A549 (cell line): Measurements from ENCODE around the gene TEX53. TPM values are rescaled to one million over a fixed set of nuclear protein-coding genes. Genes with fewer than 3 reads are reported as not detected.

Experiments
- ATAC-seq, 2 experiments: fragments of 200-7000 bp in 1 of 2; fragments of >200 bp in 1 of 2; cut with Nextera tagmentation in 1 of 2; cut with Tn5 transposase in 1 of 2; 3 replicates each; pipeline versions ENCODE4 v1.8.0 to v1.9.1; 2018 to 2020; ENCODE audit warnings: mild to moderate bottlenecking in 1 of 2, moderate library complexity in 1 of 2
- CTCF ChIA-PET: fragments of 300-600 bp; sonication (Branson Sonifier 250); formaldehyde crosslinking; extraction: SDS; loops from one replicate; lab custom pipeline; 2021; ENCODE audit warnings: antibody characterized with exemption, inconsistent platforms; lab: Yijun Ruan, JAX
- POLR2A ChIA-PET: fragments of 350-600 bp; formaldehyde crosslinking; extraction: SDS; loops from one replicate; lab custom pipeline; 2021; ENCODE audit warnings: antibody characterized with exemption, inconsistent platforms; lab: Yijun Ruan, JAX
- DNase-seq, 2 experiments: peaks; one replicate each; pipeline versions ENCODE4 v3.0.0 to v3.0.0-alpha.2; 2011 to 2016; ENCODE audit warnings: low read depth in 1 of 2, low spot score in 1 of 2
- FAIRE-seq: peaks from 2 replicates; lab custom pipeline; 2011; peaks lifted over from hg19 to GRCh38; lab: Jason Lieb, UNC
- H3K27ac ChIP-seq, 2 experiments: fragments of >200 bp; sonication (Bioruptor Twin); formaldehyde crosslinking; 3 replicates each; pipeline ENCODE4 v1.5.1; 2016 to 2017
- H3K4me1 ChIP-seq: fragments of >200 bp; sonication (Bioruptor Twin); formaldehyde crosslinking; 3 replicates; pipeline ENCODE4 v1.6.1; 2016
- H3K4me2 ChIP-seq: fragments of >200 bp; sonication (Bioruptor Twin); formaldehyde crosslinking; 3 replicates; pipeline ENCODE4 v1.6.1; 2016
- H3K4me3 ChIP-seq: fragments of >200 bp; sonication (Bioruptor Twin); formaldehyde crosslinking; 3 replicates; pipeline ENCODE4 v1.5.1; 2016
- H3K9me3 ChIP-seq: fragments of >200 bp; sonication (Bioruptor Twin); formaldehyde crosslinking; 3 replicates; pipeline ENCODE4 v1.6.1; 2016
- CEBPB ChIP-seq, 2 experiments: fragments of >200 bp in 1 of 2; sonication (Bioruptor Twin) in 1 of 2; formaldehyde crosslinking in 1 of 2; IDR thresholded peaks; 2 replicates each; pipeline ENCODE4 v1.6.1; 2012 to 2016
- CHD4 ChIP-seq: fragments of 200-600 bp; sonication (generic); IDR thresholded peaks from 2 replicates; pipeline ENCODE4 v1.6.1; 2016; ENCODE audit warnings: antibody characterized with exemption, mild to moderate bottlenecking, borderline replicate concordance
- CTCF ChIP-seq: fragments of >200 bp; sonication (Bioruptor Twin); formaldehyde crosslinking; IDR thresholded peaks from 3 replicates; pipeline ENCODE4 v1.5.1; 2016
- E2F6 ChIP-seq: IDR thresholded peaks from 2 replicates; pipeline ENCODE4 v1.6.1; 2012; ENCODE audit warnings: low read depth, borderline replicate concordance
- FOSB ChIP-seq: fragments of 250-450 bp; sonication (Bioruptor Pico); IDR thresholded peaks from 2 replicates; pipeline ENCODE4 v1.5.0; 2020; ENCODE audit warnings: mild to moderate bottlenecking, moderate library complexity
- HES2 ChIP-seq: fragments of >200 bp; sonication (Bioruptor Twin); formaldehyde crosslinking; IDR thresholded peaks from 2 replicates; pipeline ENCODE4 v1.6.1; 2016
- HEYL ChIP-seq: fragments of 250-450 bp; sonication (Bioruptor Pico); IDR thresholded peaks from 2 replicates; pipeline ENCODE4 v1.8.0; 2021; ENCODE audit warnings: mild to moderate bottlenecking, moderate library complexity
- HOXB13 ChIP-seq: fragments of 250-450 bp; sonication (Bioruptor Pico); IDR thresholded peaks from 2 replicates; pipeline ENCODE4 v1.5.0; 2020; ENCODE audit warnings: low read depth, mild to moderate bottlenecking, moderate library complexity
- JUNB ChIP-seq: fragments of >200 bp; sonication (Bioruptor Twin); formaldehyde crosslinking; IDR thresholded peaks from 2 replicates; pipeline ENCODE4 v1.6.1; 2016
- MAFK ChIP-seq: fragments of 450-650 bp; IDR thresholded peaks from 2 replicates; pipeline ENCODE4 v1.6.1; 2014; ENCODE audit not compliant: partially characterized antibody
- PHF8 ChIP-seq: fragments of 200-600 bp; sonication (generic); IDR thresholded peaks from 2 replicates; pipeline ENCODE4 v1.6.1; 2016; ENCODE audit warnings: low read depth, mild to moderate bottlenecking, antibody characterized with exemption, moderate library complexity, borderline replicate concordance
- POLR2A ChIP-seq: IDR thresholded peaks from 2 replicates; pipeline ENCODE4 v1.6.1; 2012; ENCODE audit warnings: mild to moderate bottlenecking, low read length
- POLR2AphosphoS2 ChIP-seq: conservative IDR thresholded peaks from 2 replicates; pipeline ENCODE4 v1.6.1; 2012; ENCODE audit warnings: low read length, improper control_type of control experiment, inconsistent platforms
- RAD21 ChIP-seq, 2 experiments: fragments of >200 bp in 1 of 2; sonication (Bioruptor Twin) in 1 of 2; formaldehyde crosslinking in 1 of 2; IDR thresholded peaks in 1 of 2; conservative IDR thresholded peaks in 1 of 2; 2 replicates in 1 of 2; 3 replicates in 1 of 2; pipeline ENCODE4 v1.6.1; 2012 to 2018; ENCODE audit warnings: inconsistent platforms in 1 of 2
- RARB ChIP-seq: fragments of 250-450 bp; sonication (Bioruptor Pico); IDR thresholded peaks from 2 replicates; pipeline ENCODE4 v1.8.0; 2021; ENCODE audit warnings: mild to moderate bottlenecking, moderate library complexity
- RFX5 ChIP-seq: fragments of 450-650 bp; IDR thresholded peaks from 2 replicates; pipeline ENCODE4 v1.7.1; 2014; ENCODE audit warnings: antibody characterized with exemption, mild to moderate bottlenecking, moderate library complexity
- RNF2 ChIP-seq: fragments of 200-600 bp; sonication (generic); IDR thresholded peaks from 2 replicates; pipeline ENCODE4 v1.6.1; 2016; ENCODE audit warnings: low read depth, mild to moderate bottlenecking, antibody characterized with exemption, moderate library complexity, borderline replicate concordance
- SMC3 ChIP-seq: fragments of >200 bp; sonication (Bioruptor Twin); formaldehyde crosslinking; IDR thresholded peaks from 3 replicates; pipeline ENCODE4 v1.6.1; 2018; ENCODE audit warnings: inconsistent platforms
- SREBF2 ChIP-seq: fragments of 450-650 bp; IDR thresholded peaks from 2 replicates; pipeline ENCODE4 v1.6.1; 2014; ENCODE audit warnings: mild to moderate bottlenecking, moderate library complexity
- ZFP36 ChIP-seq: fragments of 450-650 bp; IDR thresholded peaks from 2 replicates; pipeline ENCODE4 v1.6.1; 2014; ENCODE audit warnings: borderline replicate concordance; ENCODE audit not compliant: partially characterized antibody
- WGBS: methylation state at CpG from one replicate; pipeline ENCODE4 v1.1.6; 2017; ENCODE audit errors: missing lambda C conversion rate; 5-methylcytosine and 5-hydroxymethylcytosine counted together
- polyA plus RNA-seq, 4 experiments: library from polyadenylated mRNA; depleted of rRNA in 3 of 4; stranded (reverse); fragments of >200 nt; fragmentation: RNase III in 1 of 4; extraction: RNeasy Plus Mini Kit Qiagen cat#74134 plus additional on column Dnase treatment in 1 of 4; gene quantifications; 2 replicates in 3 of 4; 3 replicates in 1 of 4; pipeline ENCODE4 v1.2.3, GENCODE V29; 2011 to 2017
- TF ChIP-seq, protein P1 (sequence below): IDR thresholded peaks from 2 replicates; pipeline ENCODE4 v1.6.1; 2012
- TF ChIP-seq, protein P2 (sequence below): fragments of 250-450 bp; sonication (Bioruptor Pico); IDR thresholded peaks from 2 replicates; pipeline ENCODE4 v1.5.0; 2021; ENCODE audit warnings: mild to moderate bottlenecking, moderate library complexity, borderline replicate concordance
- TF ChIP-seq, protein P3 (sequence below): fragments of >200 bp; sonication (Bioruptor Twin); formaldehyde crosslinking; IDR thresholded peaks from 3 replicates; pipeline ENCODE4 v1.6.1; 2016

The TEX53 gene
- polyA plus RNA-seq, 2 of the 4 experiments (the other 2 are of a cell fraction): not detected

DNA sequence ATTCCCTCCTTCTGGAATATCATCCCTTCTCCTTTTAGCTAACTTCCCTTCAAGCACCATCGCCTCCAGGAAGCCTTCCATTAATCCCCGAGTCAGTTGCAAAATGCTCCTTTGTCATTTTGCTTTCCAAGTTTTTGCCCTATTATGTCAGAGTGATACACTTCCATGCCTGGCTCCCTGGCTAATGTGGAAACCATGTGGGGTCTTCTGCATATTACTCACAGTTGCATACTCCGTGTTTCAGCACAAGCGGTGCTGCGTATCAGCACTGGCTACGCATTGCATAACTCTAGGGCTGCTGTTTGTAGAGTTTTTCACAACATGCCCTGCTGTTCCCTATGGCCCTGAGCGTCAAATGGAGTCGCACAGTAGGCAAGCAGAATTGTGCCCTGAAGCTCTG, 1.9 kb downstream of the TEX53 start:
- FAIRE-seq (no peak), ATAC-seq (no peak), DNase-seq (no peak)
- H3K4me3 ChIP-seq: no peak overlapping the region
- POLR2A ChIA-PET: interaction anchor here (1.2 kb wide), 1 partner anchor 68 kb away, joined by 3 read pairs; the partner anchor contains the start of gene ATP6V1G1
- no peak for TF ChIP-seq FOSB (CRISPR knock-in tag)
- TF ChIP-seq CEBPB (IDR thresholded peaks at IDR 0.05): peak in 1 of 2 experiments; percentile 23; a peak in 1 of 4 replicates
- no peaks in the 10 kb centered on the region for H3K9me3 ChIP-seq
- 73% methylated on average over 8 of the region's 8 CpGs for WGBS
- no peak overlapping the region for H3K27ac ChIP-seq
- 0 out of 3 replicates have a peak, but pooled peaks cover 3% of the 10 kb centered on the region for H3K4me1 ChIP-seq
- no peak overlapping the region for H3K4me2 ChIP-seq
- CTCF ChIA-PET: interaction anchor here (0.8 to 16.9 kb wide), 9 partner anchors 12 to 356 kb away, joined by 3 to 259 read pairs (median 22); no protein-coding TSS in a partner anchor

GRCh38 chr9:114653556-114654159, 3.9 kb downstream of the TEX53 start:
- Histone ChIP-seq H3K4me2 (no peak overlapping the region), H3K9me3 (no peaks in the 10 kb centered on the region), H3K4me3 (no peak overlapping the region), H3K4me1 (0 out of 3 replicates have a peak, but pooled peaks cover 3% of the 10 kb centered on the region), H3K27ac (peak overlapping the region in 1 of 2 experiments; percentile 43; a peak in 2 of 6 replicates)
- ChIA-PET POLR2A (interaction anchor here (0.7 to 1.6 kb wide), 5 partner anchors 64 to 257 kb away, joined by 3 to 6 read pairs (median 3); partner anchors contain the start of gene ATP6V1G1), CTCF (interaction anchor here (0.6 to 16.9 kb wide), 80 partner anchors 8 to 401 kb away, joined by 3 to 259 read pairs (median 4); partner anchors contain the start of gene ATP6V1G1)
- peak; percentile 64 to 72 for DNase-seq
- WGBS: 33% methylated on average over 6 of the region's 6 CpGs
- TF ChIP-seq PHF8: no peak
- no peak for TF ChIP-seq HEYL
- no peak for TF ChIP-seq ZFP36
- TF ChIP-seq CTCF: peak; percentile 91
- TF ChIP-seq SMC3: peak; percentile 96
- no peak for TF ChIP-seq POLR2AphosphoS2
- no peak for TF ChIP-seq RFX5
- TF ChIP-seq, protein P1, sequence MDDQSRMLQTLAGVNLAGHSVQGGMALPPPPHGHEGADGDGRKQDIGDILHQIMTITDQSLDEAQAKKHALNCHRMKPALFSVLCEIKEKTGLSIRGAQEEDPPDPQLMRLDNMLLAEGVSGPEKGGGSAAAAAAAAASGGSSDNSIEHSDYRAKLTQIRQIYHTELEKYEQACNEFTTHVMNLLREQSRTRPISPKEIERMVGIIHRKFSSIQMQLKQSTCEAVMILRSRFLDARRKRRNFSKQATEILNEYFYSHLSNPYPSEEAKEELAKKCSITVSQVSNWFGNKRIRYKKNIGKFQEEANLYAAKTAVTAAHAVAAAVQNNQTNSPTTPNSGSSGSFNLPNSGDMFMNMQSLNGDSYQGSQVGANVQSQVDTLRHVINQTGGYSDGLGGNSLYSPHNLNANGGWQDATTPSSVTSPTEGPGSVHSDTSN: no peak
- TF ChIP-seq SREBF2: no peak
- TF ChIP-seq JUNB: no peak
- TF ChIP-seq, protein P2, sequence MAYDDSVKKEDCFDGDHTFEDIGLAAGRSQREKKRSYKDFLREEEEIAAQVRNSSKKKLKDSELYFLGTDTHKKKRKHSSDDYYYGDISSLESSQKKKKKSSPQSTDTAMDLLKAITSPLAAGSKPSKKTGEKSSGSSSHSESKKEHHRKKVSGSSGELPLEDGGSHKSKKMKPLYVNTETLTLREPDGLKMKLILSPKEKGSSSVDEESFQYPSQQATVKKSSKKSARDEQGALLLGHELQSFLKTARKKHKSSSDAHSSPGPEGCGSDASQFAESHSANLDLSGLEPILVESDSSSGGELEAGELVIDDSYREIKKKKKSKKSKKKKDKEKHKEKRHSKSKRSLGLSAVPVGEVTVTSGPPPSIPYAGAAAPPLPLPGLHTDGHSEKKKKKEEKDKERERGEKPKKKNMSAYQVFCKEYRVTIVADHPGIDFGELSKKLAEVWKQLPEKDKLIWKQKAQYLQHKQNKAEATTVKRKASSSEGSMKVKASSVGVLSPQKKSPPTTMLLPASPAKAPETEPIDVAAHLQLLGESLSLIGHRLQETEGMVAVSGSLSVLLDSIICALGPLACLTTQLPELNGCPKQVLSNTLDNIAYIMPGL: no peak
- TF ChIP-seq HOXB13 (CRISPR knock-in tag): no peak
- TF ChIP-seq RNF2: no peak
- no peak for TF ChIP-seq HES2
- peak; percentile 89 to 97 for TF ChIP-seq RAD21 (conservative IDR thresholded peaks at IDR 0.05 in 1 of 2, IDR thresholded peaks at IDR 0.05 in 1 of 2)
- TF ChIP-seq E2F6: no peak
- no peak for TF ChIP-seq RARB (CRISPR knock-in tag)
- no peak for TF ChIP-seq CHD4
- no peak for TF ChIP-seq POLR2A
- no peak for TF ChIP-seq MAFK
- TF ChIP-seq, protein P3, sequence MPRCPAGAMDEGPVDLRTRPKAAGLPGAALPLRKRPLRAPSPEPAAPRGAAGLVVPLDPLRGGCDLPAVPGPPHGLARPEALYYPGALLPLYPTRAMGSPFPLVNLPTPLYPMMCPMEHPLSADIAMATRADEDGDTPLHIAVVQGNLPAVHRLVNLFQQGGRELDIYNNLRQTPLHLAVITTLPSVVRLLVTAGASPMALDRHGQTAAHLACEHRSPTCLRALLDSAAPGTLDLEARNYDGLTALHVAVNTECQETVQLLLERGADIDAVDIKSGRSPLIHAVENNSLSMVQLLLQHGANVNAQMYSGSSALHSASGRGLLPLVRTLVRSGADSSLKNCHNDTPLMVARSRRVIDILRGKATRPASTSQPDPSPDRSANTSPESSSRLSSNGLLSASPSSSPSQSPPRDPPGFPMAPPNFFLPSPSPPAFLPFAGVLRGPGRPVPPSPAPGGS: no peak
- peak; percentile 62 to 88; a peak in 3 of 6 replicates for ATAC-seq
- no peak for FAIRE-seq
